Stimulated activated CD4-positive, alpha-beta T cell treated with anti-CD3 and anti-CD28 coated beads, Interleukin-2, amount 100 ng/mL, for 4 hours (primary cell): ENCODE results near the gene GRID1.

Source experiments
- DNase-seq: peaks from one replicate; pipeline ENCODE4 v3.0.0-alpha.2; 2020; ENCODE audit warnings: low read depth

GRID1 gene

GRCh38 chr10:85696893-85697292 lies 669.7 kb downstream of the GRID1 start:
- DNase-seq: no peak

- no peak for DNase-seq
Measured at GRCh38 chr10:85682621-85683020, 684.0 kb downstream of the GRID1 start.

DNA sequence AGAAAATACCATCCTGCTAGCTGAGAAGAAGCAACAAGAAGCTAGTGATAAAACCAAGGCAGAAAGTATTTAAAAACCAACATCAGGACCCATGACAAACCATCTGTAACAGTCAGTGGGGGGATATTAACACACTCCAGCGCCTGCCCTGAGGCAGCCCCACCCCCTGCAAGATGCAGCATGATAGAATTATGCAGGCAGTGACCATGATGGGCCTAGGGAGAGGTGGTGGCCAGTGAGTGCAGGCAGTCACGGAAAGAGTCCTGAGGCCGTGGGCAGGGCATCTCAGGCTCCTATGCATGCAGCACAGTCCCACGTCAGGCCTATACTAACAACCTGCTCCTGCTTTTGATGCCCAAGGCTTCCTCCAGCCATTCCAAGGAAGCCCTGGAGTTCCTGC lies 686.9 kb downstream of the GRID1 start:
- DNase-seq: no peak

GRCh38 chr10:85679061-85679460 lies 687.5 kb downstream of the GRID1 start:
- no peak for DNase-seq

DNA sequence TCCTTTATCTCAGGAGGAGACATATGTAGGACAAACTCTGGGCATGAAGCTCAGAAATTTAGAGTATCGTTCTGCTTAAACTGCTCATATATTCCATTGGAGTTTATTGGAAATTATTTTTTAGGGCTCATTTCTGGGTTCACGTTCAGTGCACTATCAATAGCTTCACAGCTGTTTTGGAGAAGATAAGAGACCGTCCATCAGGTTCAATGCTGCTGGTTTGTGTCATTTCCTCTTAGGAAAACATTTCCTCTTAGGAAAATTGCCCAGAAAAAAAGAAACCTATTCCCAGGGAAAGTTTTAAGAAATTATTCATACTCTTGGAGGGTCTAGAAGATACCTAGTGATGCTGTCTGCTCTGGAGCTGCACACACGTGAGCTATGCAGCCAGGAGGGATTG lies 691.7 kb downstream of the GRID1 start:
- DNase-seq: no peak

- no peak for DNase-seq
Measured at GRCh38 chr10:85673270-85673669, 693.3 kb downstream of the GRID1 start.

- no peak for DNase-seq
Measured at GRCh38 chr10:85671530-85671929, 695.1 kb downstream of the GRID1 start.

DNA sequence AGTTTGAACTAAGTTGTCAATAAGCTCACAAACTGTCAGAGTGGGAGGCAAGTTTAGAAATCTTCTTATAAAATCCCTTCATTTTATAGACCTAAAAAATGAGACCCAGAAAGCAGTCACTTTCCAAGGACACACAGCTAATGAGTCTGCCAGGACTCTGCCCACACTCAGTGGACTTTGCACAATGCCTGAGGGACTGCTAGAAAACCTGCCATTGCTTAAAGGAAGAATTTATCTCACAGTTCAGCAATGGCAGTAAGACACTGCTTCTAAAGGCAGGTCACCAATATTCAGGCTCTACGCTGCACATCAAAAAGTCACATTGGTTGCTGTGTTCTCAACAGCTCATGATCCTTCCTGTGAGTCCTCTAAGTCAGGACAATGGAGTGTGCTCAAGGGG lies 698.1 kb downstream of the GRID1 start:
- no peak for DNase-seq

GRCh38 chr10:85667638-85668233 lies 698.9 kb downstream of the GRID1 start:
- DNase-seq: no peak

GRCh38 chr10:85666987-85667386 lies 699.6 kb downstream of the GRID1 start:
- DNase-seq: no peak

DNA sequence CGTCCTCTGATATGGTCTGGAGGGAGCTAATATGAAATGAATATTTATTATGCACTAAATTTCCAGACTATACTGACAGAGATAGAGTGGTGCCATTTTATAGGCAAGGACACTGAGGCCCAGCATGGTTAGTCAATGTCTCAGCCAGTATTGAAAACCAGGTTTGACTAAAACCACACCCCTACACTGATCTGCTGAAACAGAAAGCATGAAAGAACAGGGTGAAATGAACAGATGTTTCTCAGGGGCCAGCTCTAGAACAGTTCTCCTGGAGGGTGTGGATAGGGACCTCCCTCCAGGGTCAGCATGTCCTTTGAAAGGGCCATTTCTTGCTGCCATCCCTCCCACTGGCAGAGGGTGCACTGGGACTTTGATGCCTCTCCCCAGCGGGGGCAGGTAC lies 700.5 kb downstream of the GRID1 start:
- DNase-seq: no peak

GRCh38 chr10:85665681-85666080 lies 700.9 kb downstream of the GRID1 start:
- DNase-seq: no peak

- DNase-seq: no peak
Measured at GRCh38 chr10:85665078-85665477, 701.5 kb downstream of the GRID1 start.

- DNase-seq: no peak
Measured at GRCh38 chr10:85661123-85661522, 705.5 kb downstream of the GRID1 start.

GRCh38 chr10:85659331-85659730 lies 707.3 kb downstream of the GRID1 start:
- no peak for DNase-seq

DNA sequence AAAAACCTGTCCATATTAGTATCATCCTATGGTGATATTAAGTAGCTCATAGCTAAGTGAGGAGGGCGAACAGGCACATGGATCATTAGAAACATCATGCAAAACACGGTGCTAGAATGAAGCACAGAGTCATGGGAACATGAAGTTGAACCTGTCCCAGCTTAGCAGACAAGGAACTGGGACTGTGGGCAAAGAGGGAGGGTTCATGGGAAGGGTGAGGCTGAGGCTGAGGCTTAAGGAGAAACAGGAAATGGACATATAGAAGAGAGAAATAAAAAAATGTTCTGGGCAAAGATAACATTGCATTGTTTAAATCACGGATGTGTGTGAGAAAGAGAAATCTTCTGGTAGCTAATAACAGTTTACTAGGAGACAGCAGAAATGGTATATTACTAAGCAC lies 708.1 kb downstream of the GRID1 start:
- no peak for DNase-seq

- no peak for DNase-seq
Measured at GRCh38 chr10:85657476-85658113, 709.0 kb downstream of the GRID1 start.

- no peak for DNase-seq
Measured at GRCh38 chr10:85655411-85655810, 711.2 kb downstream of the GRID1 start.

DNA sequence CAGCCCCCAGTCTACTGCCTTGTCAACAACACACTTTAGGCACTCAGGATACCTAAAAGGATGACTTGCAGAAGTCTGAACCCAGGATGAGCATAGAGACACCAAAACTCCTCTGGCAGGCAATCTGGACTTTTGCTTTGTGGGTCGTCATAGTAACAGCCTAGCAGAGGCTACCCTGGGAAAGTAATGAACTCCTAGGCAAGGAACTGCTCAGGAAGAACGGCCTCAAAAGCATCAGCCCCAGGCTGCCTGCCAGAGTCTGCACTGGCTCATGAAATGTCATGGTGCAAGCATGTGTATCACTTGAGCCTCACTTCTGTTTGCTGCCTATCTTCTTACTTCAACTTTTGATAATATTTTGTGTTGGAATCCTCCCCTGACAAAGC lies 715.1 kb downstream of the GRID1 start:
- no peak for DNase-seq

- DNase-seq: no peak
Measured at GRCh38 chr10:85650791-85651496, 715.7 kb downstream of the GRID1 start.

DNA sequence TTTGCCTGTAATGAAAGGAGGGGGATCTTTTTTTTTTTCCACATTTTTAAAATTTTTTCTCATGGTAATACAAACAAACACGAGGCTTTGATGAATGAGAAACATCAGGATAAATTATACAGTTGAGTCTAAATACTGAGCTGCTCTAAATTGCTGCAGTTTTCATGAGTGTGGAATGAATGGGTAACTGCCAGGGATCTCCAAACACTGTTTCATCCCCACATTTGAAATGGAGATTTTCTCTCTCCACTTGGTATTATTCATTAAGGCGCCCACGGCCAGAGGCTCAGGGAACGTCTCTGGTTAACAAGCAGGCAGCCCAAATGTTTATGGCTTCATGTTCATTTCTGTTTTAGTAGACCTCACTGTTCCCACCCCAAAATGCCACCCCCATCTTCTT lies 717.1 kb downstream of the GRID1 start:
- DNase-seq: no peak

DNA sequence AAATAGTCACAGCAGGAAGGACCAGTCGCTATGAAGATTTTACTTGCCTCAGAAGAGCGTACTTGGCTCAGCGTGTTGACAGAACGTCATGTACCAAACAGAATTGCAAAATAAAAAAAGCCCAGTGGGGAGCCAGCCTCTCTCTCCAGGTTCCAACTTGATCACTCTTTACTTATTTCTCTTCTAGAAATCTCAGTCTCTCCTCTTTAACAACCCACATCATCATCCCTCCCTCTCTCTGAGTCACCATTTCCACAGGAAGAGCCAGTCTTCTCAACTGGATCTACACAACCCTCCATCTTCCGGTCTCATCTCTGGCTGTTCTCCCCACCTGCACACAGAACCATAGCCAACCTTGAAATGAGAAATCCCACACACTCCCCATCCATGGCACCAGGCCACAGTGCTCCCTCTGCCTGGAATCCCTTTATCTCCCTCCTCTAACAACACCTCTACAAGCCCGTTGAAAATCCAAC lies 718.3 kb downstream of the GRID1 start:
- DNase-seq: no peak

DNA sequence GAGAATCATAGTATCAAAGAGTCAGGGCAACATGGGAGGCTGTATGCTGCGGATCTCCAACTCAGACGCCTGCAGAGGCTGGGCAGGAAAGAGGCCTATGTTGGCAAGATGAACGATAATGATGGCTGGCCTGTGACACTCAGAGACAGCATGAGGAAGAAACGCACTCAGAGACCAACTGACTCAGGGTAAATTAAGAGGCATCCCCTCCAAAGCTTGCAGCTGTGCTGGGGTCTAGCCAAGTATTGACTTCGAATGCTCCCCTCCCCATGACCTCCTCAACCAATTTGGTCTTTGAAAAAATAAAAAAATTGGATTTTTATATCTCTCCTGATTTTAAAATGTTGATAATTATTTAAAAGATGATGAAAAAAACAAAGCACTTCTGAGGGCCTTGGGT lies 718.9 kb downstream of the GRID1 start:
- no peak for DNase-seq
